T follicular helper cell (primary cell): ENCODE results near the gene ERBB4.
"Not testable (repeated sequence)": the region's sequence is repeated elsewhere in the genome, so short reads cannot be mapped to it uniquely, and the experiment has no call there.

Experiments used
- DNase-seq: peaks from one replicate; pipeline ENCODE4 v3.0.0-alpha.2; 2020; ENCODE audit warnings: low read depth

The ERBB4 gene

GRCh38 chr2:212226114-212226513 is 312.5 kb downstream of the ERBB4 start:
- DNase-seq = no peak

- no peak for DNase-seq
Observed at GRCh38 chr2:212223696-212224095, 314.9 kb downstream of the ERBB4 start.

- DNase-seq = no peak
Observed at GRCh38 chr2:212213191-212213590, 325.4 kb downstream of the ERBB4 start.

GRCh38 chr2:212208467-212208866 is 330.1 kb downstream of the ERBB4 start:
- no peak for DNase-seq

GRCh38 chr2:212197776-212198175 is 340.8 kb downstream of the ERBB4 start:
- no peak for DNase-seq

- DNase-seq = no peak
Observed at GRCh38 chr2:212195626-212196025, 343.0 kb downstream of the ERBB4 start.

- DNase-seq = no peak
Observed at GRCh38 chr2:212194396-212194795, 344.2 kb downstream of the ERBB4 start.

- no peak for DNase-seq
Observed at GRCh38 chr2:212193803-212194202, 344.8 kb downstream of the ERBB4 start.

GRCh38 chr2:212193056-212193455 is 345.5 kb downstream of the ERBB4 start:
- no peak for DNase-seq

GRCh38 chr2:212191438-212191837 is 347.2 kb downstream of the ERBB4 start:
- not testable (repeated sequence) for DNase-seq

- DNase-seq = no peak
Observed at GRCh38 chr2:212186166-212186565, 352.4 kb downstream of the ERBB4 start.

- no peak for DNase-seq
Observed at GRCh38 chr2:212181646-212182045, 357.0 kb downstream of the ERBB4 start.

GRCh38 chr2:212180408-212181083 is 358.1 kb downstream of the ERBB4 start:
- DNase-seq = no peak

- no peak for DNase-seq
Observed at GRCh38 chr2:212177724-212178123, 360.9 kb downstream of the ERBB4 start.

GRCh38 chr2:212176151-212176550 is 362.5 kb downstream of the ERBB4 start:
- no peak for DNase-seq

GRCh38 chr2:212173756-212174510 is 364.7 kb downstream of the ERBB4 start:
- no peak for DNase-seq

GRCh38 chr2:212173331-212173730 is 365.3 kb downstream of the ERBB4 start:
- no peak for DNase-seq

- DNase-seq = no peak
Observed at GRCh38 chr2:212170382-212170781, 368.2 kb downstream of the ERBB4 start.

- DNase-seq = no peak
Observed at GRCh38 chr2:212158081-212158480, 380.5 kb downstream of the ERBB4 start.

GRCh38 chr2:212157012-212157411 is 381.6 kb downstream of the ERBB4 start:
- no peak for DNase-seq

GRCh38 chr2:212156088-212156487 is 382.5 kb downstream of the ERBB4 start:
- no peak for DNase-seq

GRCh38 chr2:212154477-212154878 is 384.1 kb downstream of the ERBB4 start:
- no peak for DNase-seq

GRCh38 chr2:212153923-212154322 is 384.7 kb downstream of the ERBB4 start:
- no peak for DNase-seq
